Osteocyte (in vitro differentiated cells): ENCODE measurements around the gene UBE4A. TPM values are rescaled to one million over a fixed set of nuclear protein-coding genes. Genes with fewer than 3 reads are reported as not detected.
A peak's percentile ranks its signal among the peaks of the same experiment; 100 is the strongest.

Source experiments
- DNase-seq: peaks from one replicate; pipeline ENCODE4 v3.0.0; 2021; ENCODE audit warnings: mixed read lengths; ENCODE audit not compliant: unreplicated experiment; ENCODE audit errors: extremely low spot score
- H3K27ac Mint-ChIP-seq: one replicate; pipeline ENCODE4 v1.8.0; 2021; ENCODE audit warnings: mild to moderate bottlenecking, mixed read lengths; ENCODE audit not compliant: unreplicated experiment
- H3K27me3 Mint-ChIP-seq: one replicate; pipeline ENCODE4 v1.8.0; 2021; ENCODE audit warnings: mixed read lengths; ENCODE audit not compliant: unreplicated experiment
- H3K36me3 Mint-ChIP-seq: one replicate; pipeline ENCODE4 v1.8.0; 2021; ENCODE audit warnings: mixed read lengths; ENCODE audit not compliant: unreplicated experiment
- H3K4me1 Mint-ChIP-seq: one replicate; pipeline ENCODE4 v1.8.0; 2021; ENCODE audit warnings: mixed read lengths; ENCODE audit not compliant: unreplicated experiment
- H3K4me3 Mint-ChIP-seq: one replicate; pipeline ENCODE4 v1.8.0; 2021; ENCODE audit warnings: mild to moderate bottlenecking, moderate library complexity, mixed read lengths; ENCODE audit not compliant: unreplicated experiment
- H3K9me3 Mint-ChIP-seq: one replicate; pipeline ENCODE4 v1.8.0; 2021; ENCODE audit warnings: mixed read lengths; ENCODE audit not compliant: unreplicated experiment
- total RNA-seq: library from RNA; stranded (reverse); gene quantifications from 2 replicates; pipeline ENCODE4 v1.2.1, GENCODE V29; 2021
- TF ChIP-seq, protein P1 (sequence below): fragments of 200-600 bp; sonication (generic); IDR thresholded peaks from 2 replicates; pipeline ENCODE4 v1.5.0; 2021; ENCODE audit warnings: antibody characterized with exemption, mild to moderate bottlenecking, moderate library complexity

The UBE4A gene
- total RNA-seq, 1 donor from 2014 or later, result 47.3 TPM

GRCh38 chr11:118417801-118418200 is 58.4 kb downstream of the UBE4A start:
- TF ChIP-seq, protein P1, sequence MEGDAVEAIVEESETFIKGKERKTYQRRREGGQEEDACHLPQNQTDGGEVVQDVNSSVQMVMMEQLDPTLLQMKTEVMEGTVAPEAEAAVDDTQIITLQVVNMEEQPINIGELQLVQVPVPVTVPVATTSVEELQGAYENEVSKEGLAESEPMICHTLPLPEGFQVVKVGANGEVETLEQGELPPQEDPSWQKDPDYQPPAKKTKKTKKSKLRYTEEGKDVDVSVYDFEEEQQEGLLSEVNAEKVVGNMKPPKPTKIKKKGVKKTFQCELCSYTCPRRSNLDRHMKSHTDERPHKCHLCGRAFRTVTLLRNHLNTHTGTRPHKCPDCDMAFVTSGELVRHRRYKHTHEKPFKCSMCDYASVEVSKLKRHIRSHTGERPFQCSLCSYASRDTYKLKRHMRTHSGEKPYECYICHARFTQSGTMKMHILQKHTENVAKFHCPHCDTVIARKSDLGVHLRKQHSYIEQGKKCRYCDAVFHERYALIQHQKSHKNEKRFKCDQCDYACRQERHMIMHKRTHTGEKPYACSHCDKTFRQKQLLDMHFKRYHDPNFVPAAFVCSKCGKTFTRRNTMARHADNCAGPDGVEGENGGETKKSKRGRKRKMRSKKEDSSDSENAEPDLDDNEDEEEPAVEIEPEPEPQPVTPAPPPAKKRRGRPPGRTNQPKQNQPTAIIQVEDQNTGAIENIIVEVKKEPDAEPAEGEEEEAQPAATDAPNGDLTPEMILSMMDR, result no peak
- no peaks in the 10 kb centered on the region for H3K4me1 Mint-ChIP-seq
- no peak overlapping the region for H3K4me3 Mint-ChIP-seq
- H3K27me3 Mint-ChIP-seq, result no peaks in the 10 kb centered on the region
- H3K36me3 Mint-ChIP-seq, result no peaks in the 10 kb centered on the region
- no peak overlapping the region for H3K27ac Mint-ChIP-seq
- no peaks in the 10 kb centered on the region for H3K9me3 Mint-ChIP-seq
- DNase-seq, result no peak

GRCh38 chr11:118418766-118419165 is 59.4 kb downstream of the UBE4A start:
- H3K9me3 Mint-ChIP-seq, result no peaks in the 10 kb centered on the region
- no peaks in the 10 kb centered on the region for H3K4me1 Mint-ChIP-seq
- no peaks in the 10 kb centered on the region for H3K27me3 Mint-ChIP-seq
- TF ChIP-seq, protein P1, result no peak
- no peak for DNase-seq
- H3K36me3 Mint-ChIP-seq, result no peaks in the 10 kb centered on the region
- no peak overlapping the region for H3K4me3 Mint-ChIP-seq
- H3K27ac Mint-ChIP-seq, result no peak overlapping the region

DNA sequence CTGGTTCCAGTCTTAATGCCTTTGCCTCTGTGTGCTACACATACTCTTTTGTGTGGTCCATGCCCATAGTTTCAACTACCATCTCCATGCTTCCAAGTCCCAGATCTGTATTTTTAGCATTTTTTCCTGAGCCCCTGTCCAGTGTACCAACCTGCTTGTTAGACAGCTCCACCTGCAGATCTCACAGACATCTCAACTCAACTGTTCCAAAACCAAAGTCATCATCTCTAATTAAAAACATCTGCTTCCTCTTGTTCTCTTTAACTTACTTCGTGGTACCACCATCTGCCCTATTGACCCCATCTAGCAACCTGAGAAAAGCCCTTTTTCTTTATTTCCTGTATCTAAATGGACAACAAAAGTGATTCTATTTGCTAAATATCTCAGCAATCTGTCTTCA is 68.3 kb downstream of the UBE4A start:
- Mint-ChIP-seq H3K27ac (no peak overlapping the region), H3K4me1 (peaks cover 9% of the 10 kb centered on the region), H3K4me3 (no peak overlapping the region), H3K36me3 (no peaks in the 10 kb centered on the region), H3K9me3 (no peaks in the 10 kb centered on the region), H3K27me3 (no peaks in the 10 kb centered on the region)
- TF ChIP-seq, protein P1, result no peak
- no peak for DNase-seq

DNA sequence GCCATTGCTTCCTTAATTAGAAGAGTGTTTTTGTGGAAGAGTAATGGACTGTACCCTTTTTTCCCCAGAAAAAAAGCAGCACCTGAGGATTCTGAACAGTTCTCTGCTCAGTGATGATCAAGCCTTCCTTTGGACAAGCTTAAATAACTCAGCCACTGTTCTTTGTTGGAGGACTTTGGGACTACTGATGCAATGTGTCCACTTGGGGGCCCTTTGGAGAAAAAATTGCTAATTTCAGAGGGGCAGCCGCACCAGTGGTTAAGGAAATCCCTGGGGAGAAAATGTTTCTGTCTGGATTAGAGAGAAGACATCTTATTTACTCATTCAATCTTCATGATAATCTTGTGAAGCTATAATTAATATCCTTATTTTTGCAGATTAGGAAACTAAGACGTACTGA is 71.6 kb downstream of the UBE4A start:
- TF ChIP-seq, protein P1, result no peak
- H3K36me3 Mint-ChIP-seq, result no peaks in the 10 kb centered on the region
- DNase-seq, result no peak
- H3K27me3 Mint-ChIP-seq, result no peaks in the 10 kb centered on the region
- no peak overlapping the region for H3K27ac Mint-ChIP-seq
- H3K4me3 Mint-ChIP-seq, result no peak overlapping the region
- no peaks in the 10 kb centered on the region for H3K9me3 Mint-ChIP-seq
- H3K4me1 Mint-ChIP-seq, result peaks cover 15% of the 10 kb centered on the region

DNA sequence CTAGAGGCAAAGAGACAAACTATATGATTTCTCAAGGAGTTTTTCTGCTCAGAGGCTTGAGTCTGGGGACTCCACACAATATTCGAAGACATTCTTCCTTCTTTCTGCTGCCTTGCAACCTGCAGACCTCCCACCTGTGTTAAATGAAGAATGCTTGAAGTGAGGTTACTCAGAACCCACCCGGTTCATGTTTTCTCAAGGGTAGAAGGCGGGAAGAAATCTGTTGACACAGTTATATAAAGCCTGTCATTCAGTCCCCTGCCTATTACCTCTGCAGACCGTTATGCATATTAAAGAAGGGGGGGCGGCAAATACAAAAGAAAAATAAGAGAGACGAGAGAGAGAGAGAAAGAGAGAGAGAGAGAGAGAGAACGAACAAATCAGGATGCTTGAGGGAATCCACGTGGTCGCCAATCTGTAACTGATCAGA is 74.7 kb downstream of the UBE4A start:
- Mint-ChIP-seq H3K9me3 (no peaks in the 10 kb centered on the region), H3K4me3 (peak overlapping the region; percentile 89), H3K36me3 (no peaks in the 10 kb centered on the region), H3K27me3 (no peaks in the 10 kb centered on the region), H3K4me1 (peaks cover 33% of the 10 kb centered on the region), H3K27ac (peak overlapping the region; percentile 33)
- no peak for DNase-seq
- TF ChIP-seq, protein P1, result no peak
